Endothelial cell of umbilical vein (primary cell): ENCODE measurements around the gene RAD1. TPM values are rescaled to one million over a fixed set of nuclear protein-coding genes. Genes with fewer than 3 reads are reported as not detected.

Experiments
- BruUV-seq: library from RNA; stranded (reverse); fragments of 400-500 nt; replicated peaks from 2 replicates; lab custom pipeline; 2021; lab: Mats Ljungman, UMichigan
- CTCF ChIA-PET: fragments of 300-600, 350-600 bp; sonication (Branson Sonifier 250); formaldehyde crosslinking; loops from one replicate; lab custom pipeline; 2021; ENCODE audit warnings: antibody characterized with exemption, inconsistent platforms; lab: Charles Lee
- POLR2A ChIA-PET: fragments of 300-600, 350-600 bp; sonication (Branson Sonifier 250); formaldehyde crosslinking; loops from one replicate; lab custom pipeline; 2021; ENCODE audit warnings: antibody characterized with exemption, inconsistent platforms; lab: Charles Lee
- DNase-seq: peaks from one replicate; pipeline ENCODE4 v3.0.0-alpha.2; 2011; ENCODE audit warnings: low read depth, low spot score
- FAIRE-seq: peaks from 2 replicates; lab custom pipeline; 2011; peaks lifted over from hg19 to GRCh38; lab: Jason Lieb, UNC
- H2AFZ ChIP-seq: 2 replicates; pipeline ENCODE4 v1.6.0; 2012; ENCODE audit warnings: low read depth, low read length, control low read depth, inconsistent platforms
- H3K27ac ChIP-seq: 2 replicates; pipeline ENCODE4 v1.5.1; 2011; ENCODE audit warnings: low read depth, mild to moderate bottlenecking, control low read depth, low read length, moderate library complexity; ENCODE audit not compliant: insufficient read depth
- H3K27me3 ChIP-seq, 2 experiments: 2 replicates each; pipeline versions ENCODE4 v1.6.0 to v1.6.1; 2011; ENCODE audit warnings: low read length in 2 of 2, mixed read lengths in 1 of 2; ENCODE audit not compliant: control insufficient read depth in 2 of 2, insufficient read depth in 2 of 2
- H3K36me3 ChIP-seq, 2 experiments: 2 replicates in 1 of 2; 3 replicates in 1 of 2; pipeline ENCODE4 v1.5.1; 2011; ENCODE audit warnings: low read length in 2 of 2, mild to moderate bottlenecking in 1 of 2, moderate library complexity in 1 of 2; ENCODE audit not compliant: control insufficient read depth in 2 of 2, insufficient read depth in 2 of 2; ENCODE audit errors: extremely low read depth in 1 of 2
- H3K4me1 ChIP-seq: 3 replicates; pipeline ENCODE4 v1.5.1; 2011; ENCODE audit warnings: mild to moderate bottlenecking, low read length; ENCODE audit not compliant: control insufficient read depth, insufficient read depth; ENCODE audit errors: extremely low read depth
- H3K4me2 ChIP-seq: 2 replicates; pipeline ENCODE4 v1.6.1; 2011; ENCODE audit warnings: low read length, control low read depth, mixed read lengths; ENCODE audit not compliant: insufficient read depth
- H3K4me3 ChIP-seq, 3 experiments: fragments of 200-600 bp in 1 of 3; sonication (generic), shearing (Covaris generic) in 1 of 3; replicated peaks in 1 of 3; 2 replicates each; pipeline ENCODE4 v1.5.1; 2011 to 2016; ENCODE audit warnings: control low read depth in 3 of 3, low read length in 3 of 3, mild to moderate bottlenecking in 2 of 3, inconsistent platforms in 1 of 3, low read depth in 1 of 3, moderate library complexity in 1 of 3; ENCODE audit not compliant: insufficient read depth in 1 of 3
- H3K79me2 ChIP-seq: 2 replicates; pipeline ENCODE4 v1.6.0; 2012; ENCODE audit warnings: low read length, inconsistent platforms; ENCODE audit not compliant: control insufficient read depth, insufficient read depth
- H3K9ac ChIP-seq: replicated peaks from 2 replicates; pipeline ENCODE3; 2011; ENCODE audit warnings: low read length, control low read depth; ENCODE audit not compliant: insufficient read depth; ENCODE audit errors: extremely low read depth
- H3K9me1 ChIP-seq: replicated peaks from 3 replicates; pipeline ENCODE4 v1.6.0; 2011; ENCODE audit warnings: mild to moderate bottlenecking, low read length; ENCODE audit not compliant: control insufficient read depth, insufficient read depth; ENCODE audit errors: extremely low read depth
- H3K9me3 ChIP-seq: replicated peaks from 2 replicates; pipeline ENCODE4 v1.5.1; 2012; ENCODE audit warnings: low read length, inconsistent platforms; ENCODE audit not compliant: control insufficient read depth, insufficient read depth
- H4K20me1 ChIP-seq: replicated peaks from 2 replicates; pipeline ENCODE3; 2011; ENCODE audit warnings: mild to moderate bottlenecking, low read length; ENCODE audit not compliant: control insufficient read depth, insufficient read depth; ENCODE audit errors: extremely low read depth
- CTCF ChIP-seq, 2 donors: IDR thresholded peaks; 1 replicate in 1 of 2; 2 replicates in 1 of 2; pipeline ENCODE4 v1.5.1; 2011; ENCODE audit warnings: low read length in 2 of 2, mild to moderate bottlenecking in 2 of 2, moderate library complexity in 2 of 2, control low read depth in 1 of 2, inconsistent platforms in 1 of 2, low read depth in 1 of 2; ENCODE audit not compliant: insufficient read depth in 1 of 2; ENCODE audit errors: extremely low read depth in 1 of 2
- FOS ChIP-seq: IDR thresholded peaks from 2 replicates; pipeline ENCODE4 v1.6.1; 2011; ENCODE audit warnings: mild to moderate bottlenecking, low read length, moderate library complexity, borderline replicate concordance; ENCODE audit not compliant: insufficient read depth
- JUN ChIP-seq: IDR thresholded peaks from 2 replicates; pipeline ENCODE4 v1.6.1; 2011; ENCODE audit warnings: borderline replicate concordance, low read depth; ENCODE audit not compliant: insufficient read length, insufficient read depth
- MAX ChIP-seq: IDR thresholded peaks from 2 replicates; pipeline ENCODE4 v1.6.1; 2011; ENCODE audit not compliant: insufficient read depth, insufficient read length
- MYC ChIP-seq: IDR thresholded peaks from one replicate; pipeline ENCODE4 v1.6.1; 2011; ENCODE audit warnings: mild to moderate bottlenecking, low read depth, low read length
- POLR2A ChIP-seq: IDR thresholded peaks from 2 replicates; pipeline ENCODE4 v1.6.1; 2012; ENCODE audit warnings: low read depth, mild to moderate bottlenecking, control low read depth, low read length
- dilution Hi-C: fragments of 300-500 bp; cut with MboI; formaldehyde crosslinking; loops from one replicate; pipeline ENCODE4 v1.15.0; 2019; ENCODE audit warnings: low sequenced_read_pairs; ENCODE audit not compliant: extremely low pct_ligation_motif_present
- intact Hi-C: fragments of 100-400 bp; cut with micrococcal nuclease; formaldehyde crosslinking; loops from one replicate; pipeline ENCODE4 v1.10.0; 2022
- polyA plus RNA-seq, 4 experiments: library from polyadenylated mRNA; depleted of rRNA in 3 of 4; stranded (reverse) in 3 of 4; unstranded in 1 of 4; fragments of >200 nt; gene quantifications; 2 replicates each; pipeline versions ENCODE4 v1.2.1 to v1.2.3, GENCODE V29; 2011 to 2012; ENCODE audit warnings: missing spikeins in 1 of 4
- total RNA-seq: library from RNA; stranded (reverse); gene quantifications from 2 replicates; pipeline ENCODE4 v1.2.3, GENCODE V29; 2021

The RAD1 gene
- total and polyA plus RNA-seq, 2 donors (not counting 3 experiments of a cell fraction or from before 2014, with no cell fraction given), result 10.7 to 22.2 TPM

- no peaks in the 10 kb centered on the region for H3K27me3 ChIP-seq
- POLR2A ChIA-PET, result no interaction called here
- no peak overlapping the region for H3K4me3 ChIP-seq
- H3K4me1 ChIP-seq, result no peaks in the 10 kb centered on the region
- H2AFZ ChIP-seq, result no peak overlapping the region
- H3K4me2 ChIP-seq, result no peak overlapping the region
- H3K27ac ChIP-seq, result no peak overlapping the region
- DNase-seq (no peak), FAIRE-seq (no peak)
- no peaks in the 10 kb centered on the region for H3K9me1 ChIP-seq
- dilution Hi-C loops, result loop anchor here (25.0 kb wide), 1 partner anchor 413 kb away; no protein-coding TSS in a partner anchor
- CTCF ChIA-PET, result interaction anchor here (4.9 to 5.0 kb wide), 2 partner anchors 414 to 425 kb away, joined by 32 to 48 read pairs; no protein-coding TSS in a partner anchor
- no peaks in the 10 kb centered on the region for H4K20me1 ChIP-seq
- no peak for TF ChIP-seq FOS
- no peak for TF ChIP-seq MAX
- no peak for TF ChIP-seq MYC
- TF ChIP-seq POLR2A, result no peak
- no peak for TF ChIP-seq JUN
- TF ChIP-seq CTCF (IDR thresholded peaks at IDR 0.05; ENCODE audit: extremely low read depth in 1 of 2, insufficient read depth in 1 of 2, low read depth in 1 of 2, low read length in 2 of 2), result no peak
- no TSS peak for BruUV-seq
- intact Hi-C loops, result no loop called here
- no peaks in the 10 kb centered on the region for H3K9me3 ChIP-seq
- no peak overlapping the region for H3K9ac ChIP-seq
- H3K79me2 ChIP-seq, result no peaks in the 10 kb centered on the region
- H3K36me3 ChIP-seq, result no peaks in the 10 kb centered on the region
These were observed 14.7 kb downstream of the RAD1 start for GRCh38 chr5:34900652-34901051.
